WERI-Rb-1 (cell line): ENCODE measurements around the gene SLC17A4.

Experiments
- DNase-seq: peaks from one replicate; pipeline ENCODE4 v3.0.0-alpha.2; 2020
- H3K27ac ChIP-seq: fragments of 250-450 bp; sonication (Bioruptor Pico); 2 replicates; pipeline ENCODE4 v1.5.1; 2020; ENCODE audit warnings: mild to moderate bottlenecking, moderate library complexity
- H3K27me3 ChIP-seq: fragments of 250-450 bp; sonication (Bioruptor Pico); 2 replicates; pipeline ENCODE4 v1.5.1; 2021; ENCODE audit warnings: mild to moderate bottlenecking, low read depth, moderate library complexity; ENCODE audit not compliant: insufficient read depth, severe bottlenecking
- H3K36me3 ChIP-seq: fragments of 250-450 bp; sonication (Bioruptor Pico); 2 replicates; pipeline ENCODE4 v1.5.1; 2020; ENCODE audit warnings: mild to moderate bottlenecking, moderate library complexity
- H3K4me3 ChIP-seq: 2 replicates; pipeline ENCODE4 v1.5.1; 2011; ENCODE audit warnings: low read depth, mild to moderate bottlenecking, control low read depth, low read length
- H3K9me3 ChIP-seq: fragments of 250-450 bp; sonication (Bioruptor Pico); 2 replicates; pipeline ENCODE4 v1.5.1; 2021; ENCODE audit warnings: mild to moderate bottlenecking, moderate library complexity; ENCODE audit not compliant: severe bottlenecking
- CTCF ChIP-seq: IDR thresholded peaks from 2 replicates; pipeline ENCODE4 v1.5.1; 2011; ENCODE audit warnings: low read depth, mild to moderate bottlenecking, control low read depth, inconsistent platforms, low read length

The SLC17A4 gene

GRCh38 chr6:25753079-25753478 is 1.5 kb upstream of the SLC17A4 start:
- DNase-seq, result no peak
- Histone ChIP-seq H3K4me3 (no peak overlapping the region), H3K27me3 (no peaks in the 10 kb centered on the region), H3K9me3 (no peaks in the 10 kb centered on the region), H3K27ac (no peak overlapping the region), H3K36me3 (no peaks in the 10 kb centered on the region)
- no peak for TF ChIP-seq CTCF

- DNase-seq, result no peak
- no peak overlapping the region for H3K4me3 ChIP-seq
Observed at GRCh38 chr6:25755483-25755882, 941 bp downstream of the SLC17A4 start.

GRCh38 chr6:25756382-25757363 is 2.1 kb downstream of the SLC17A4 start:
- DNase-seq, result no peak
- no peak for TF ChIP-seq CTCF
- H3K27me3 ChIP-seq, result no peaks in the 10 kb centered on the region
- no peaks in the 10 kb centered on the region for H3K36me3 ChIP-seq
- no peak overlapping the region for H3K4me3 ChIP-seq
- no peaks in the 10 kb centered on the region for H3K9me3 ChIP-seq
- H3K27ac ChIP-seq, result no peak overlapping the region

More at GRCh38 chr6:25755483-25755882, 941 bp downstream of the SLC17A4 start:
- TF ChIP-seq CTCF, result no peak
- Histone ChIP-seq H3K27ac (no peak overlapping the region), H3K36me3 (no peaks in the 10 kb centered on the region), H3K9me3 (no peaks in the 10 kb centered on the region), H3K27me3 (no peaks in the 10 kb centered on the region)

- H3K9me3 ChIP-seq, result no peaks in the 10 kb centered on the region
- no peak overlapping the region for H3K27ac ChIP-seq
- H3K27me3 ChIP-seq, result no peaks in the 10 kb centered on the region
- TF ChIP-seq CTCF, result no peak
- H3K36me3 ChIP-seq, result no peaks in the 10 kb centered on the region
- no peak overlapping the region for H3K4me3 ChIP-seq
- no peak for DNase-seq
Observed at GRCh38 chr6:25757936-25758642, 3.5 kb downstream of the SLC17A4 start.

DNA sequence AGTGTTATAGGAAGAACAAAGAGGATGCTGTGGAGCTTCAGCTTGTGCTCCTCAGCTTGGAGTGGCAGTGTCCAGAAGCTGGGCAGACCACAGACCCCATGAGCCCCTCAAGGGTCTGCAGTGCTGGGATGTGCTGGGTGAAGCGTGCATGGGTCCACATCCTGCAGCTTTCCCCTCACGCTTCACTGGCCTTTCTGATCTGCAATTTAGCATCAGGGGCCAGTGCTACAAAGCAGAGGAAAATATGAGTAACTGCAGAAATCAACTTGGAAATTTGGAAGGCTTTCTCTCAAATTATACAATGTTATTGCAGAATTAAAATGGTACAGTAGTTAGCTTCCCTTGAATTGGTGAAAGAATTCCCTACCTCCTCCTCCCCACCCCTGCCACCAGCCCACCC is 10.1 kb downstream of the SLC17A4 start:
- no peaks in the 10 kb centered on the region for H3K36me3 ChIP-seq
- DNase-seq, result no peak
- no peak for TF ChIP-seq CTCF
- no peak overlapping the region for H3K27ac ChIP-seq
- H3K4me3 ChIP-seq, result no peak overlapping the region
- no peaks in the 10 kb centered on the region for H3K9me3 ChIP-seq
- no peaks in the 10 kb centered on the region for H3K27me3 ChIP-seq
